C4-2B (cell line): ENCODE data around the gene MCFD2.

ENCODE experiments used
- CTCF ChIP-seq: fragments of 450-650 bp; conservative IDR thresholded peaks from 2 replicates; pipeline ENCODE4 v1.5.1; 2017; ENCODE audit warnings: mild to moderate bottlenecking
- ZFX ChIP-seq: fragments of 450-650 bp; IDR thresholded peaks from 2 replicates; pipeline ENCODE4 v1.6.1; 2017

DNA sequence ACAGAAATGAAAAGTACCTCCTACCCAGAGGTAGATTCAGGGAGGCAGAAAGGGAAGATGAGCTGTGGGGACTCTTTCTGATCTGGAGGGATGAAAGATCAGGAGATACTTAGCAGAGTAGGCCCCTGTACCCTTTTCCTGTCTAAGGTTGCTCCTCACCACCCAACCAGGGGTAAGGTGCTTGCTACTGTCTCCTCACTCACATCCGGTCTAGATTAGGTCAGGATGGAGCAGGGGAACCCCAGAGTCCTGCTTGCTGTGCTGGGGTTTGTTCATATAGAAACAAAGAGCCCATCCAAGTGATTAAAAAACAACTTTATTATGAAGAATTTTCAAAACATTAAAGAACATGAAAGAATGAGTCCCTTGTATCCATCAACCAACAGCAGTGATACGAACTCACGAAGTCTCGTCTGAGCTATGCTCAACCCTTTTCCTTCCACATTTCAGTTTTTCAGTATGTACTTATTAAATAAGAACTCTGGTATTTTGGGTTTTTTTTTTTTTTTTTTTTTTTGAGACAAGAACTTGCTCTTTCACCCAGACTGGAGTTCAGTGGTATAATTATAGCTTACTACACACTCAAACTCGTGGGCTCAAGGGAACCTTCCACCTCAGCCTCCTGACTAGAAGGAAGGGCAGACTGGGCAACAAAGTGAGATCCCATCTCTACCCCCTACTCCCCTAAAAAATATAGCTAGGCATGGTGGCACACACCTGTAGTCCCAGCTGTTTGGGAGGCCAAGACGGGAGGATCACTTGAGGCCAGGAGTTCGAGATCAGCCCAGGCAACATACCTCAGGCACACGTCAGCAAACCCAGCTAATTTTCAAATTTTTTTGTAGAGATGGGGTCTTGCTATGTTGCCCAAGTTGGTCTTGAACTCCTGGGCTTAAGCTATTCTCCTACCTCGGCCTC is 28.5 kb upstream of the MCFD2 start:
- TF ChIP-seq CTCF (no peak), ZFX (no peak)
